ENCODE results near the gene TMEM258.

TMEM258 gene

GRCh38 chr11:61792310-61793082 lies at the start of gene TMEM258, which contains the start of gene FEN1:
TMEM258 (minus strand) TSS chr11:61792599; CDS start chr11:61792558, 41 bp downstream.
FEN1 (plus strand) TSS chr11:61792911; CDS start chr11:61795362, 2,451 bp downstream.
- DNase-seq = peak; percentile 97

GRCh38 chr11:61841636-61842527 lies 49.5 kb upstream of the TMEM258 start:
- no peak for DNase-seq

- no peak for DNase-seq
Measured at GRCh38 chr11:61840371-61840770, 48.0 kb upstream of the TMEM258 start.

- DNase-seq = no peak
Measured at GRCh38 chr11:61839742-61840141, 47.3 kb upstream of the TMEM258 start.

- no peak for DNase-seq
Measured at GRCh38 chr11:61838921-61839320, 46.5 kb upstream of the TMEM258 start.

GRCh38 chr11:61838501-61838900 lies 46.1 kb upstream of the TMEM258 start:
- DNase-seq = no peak

- DNase-seq = no peak
Measured at GRCh38 chr11:61837411-61838005, 45.1 kb upstream of the TMEM258 start.

GRCh38 chr11:61836193-61836592 lies 43.8 kb upstream of the TMEM258 start:
- DNase-seq = no peak

- DNase-seq = no peak
Measured at GRCh38 chr11:61834278-61835048, 42.1 kb upstream of the TMEM258 start.

GRCh38 chr11:61833926-61834277 lies 41.5 kb upstream of the TMEM258 start:
- no peak for DNase-seq

- DNase-seq = no peak
Measured at GRCh38 chr11:61833471-61833870, 41.1 kb upstream of the TMEM258 start.

GRCh38 chr11:61832754-61833153 lies 40.4 kb upstream of the TMEM258 start:
- DNase-seq = no peak

- no peak for DNase-seq
Measured at GRCh38 chr11:61832207-61832606, 39.8 kb upstream of the TMEM258 start.

GRCh38 chr11:61830237-61831105 lies 38.1 kb upstream of the TMEM258 start:
- DNase-seq = no peak

- DNase-seq = no peak
Measured at GRCh38 chr11:61829806-61830205, 37.4 kb upstream of the TMEM258 start.

- peak; percentile 17 for DNase-seq
Measured at GRCh38 chr11:61828629-61829407, 36.4 kb upstream of the TMEM258 start.

GRCh38 chr11:61828379-61828628 lies 35.9 kb upstream of the TMEM258 start:
- no peak for DNase-seq

GRCh38 chr11:61827571-61828378 lies 35.4 kb upstream of the TMEM258 start, which contains the start of gene FADS2:
FADS2 (plus strand) TSS chr11:61828300; CDS start chr11:61828391, 91 bp downstream.
- DNase-seq = peak; percentile 94

- DNase-seq = peak; percentile 74
Measured at GRCh38 chr11:61826930-61827570, 34.7 kb upstream of the TMEM258 start.

- DNase-seq = no peak
Measured at GRCh38 chr11:61820174-61820573, 27.8 kb upstream of the TMEM258 start.
